ENCODE results near the gene ADAMTS4. TPM values are rescaled to one million over a fixed set of nuclear protein-coding genes. Genes with fewer than 3 reads are reported as not detected.
A peak's percentile ranks its signal among the peaks of the same experiment; 100 is the strongest.

Gene ADAMTS4
- total and polyA plus RNA-seq, 9 of the 15 experiments (the other 6 are each of a cell fraction or from before 2014, with no cell fraction given): 0.07 to 3.7 (median 0.41) TPM

- peak; percentile 93 to 99 (median 98) for TF ChIP-seq YY1 (IDR thresholded peaks at IDR 0.05; ENCODE audit: borderline replicate concordance in 1 of 3, control insufficient read depth in 1 of 3, extremely low read depth in 1 of 3, insufficient read depth in 3 of 3, insufficient read length in 1 of 3, insufficient replicate concordance in 2 of 3, low read depth in 1 of 3, low read length in 2 of 3)
- peak; percentile 96 for TF ChIP-seq MGA (IDR thresholded peaks at IDR 0.05)
- TF ChIP-seq PKNOX1 (IDR thresholded peaks at IDR 0.05): no peak
- TF ChIP-seq POLR2H (tag; IDR thresholded peaks at IDR 0.05; ENCODE audit: low read depth): peak; percentile 88
- no peak for TF ChIP-seq NCOA4 (IDR thresholded peaks at IDR 0.05; ENCODE audit: partially characterized antibody)
- peak; percentile 56; the same call in 1 of the 2 replicates for TF ChIP-seq ELF4 (CRISPR knock-in tag; IDR thresholded peaks at IDR 0.05)
- TF ChIP-seq ZNF280B (CRISPR knock-in tag; IDR thresholded peaks at IDR 0.05): no peak
- TF ChIP-seq CREB5 (CRISPR knock-in tag; IDR thresholded peaks at IDR 0.05): no peak
- peak in 1 of 2 experiments; percentile 77; a peak in 2 of 4 replicates for TF ChIP-seq RCOR1 (IDR thresholded peaks at IDR 0.05; ENCODE audit: borderline replicate concordance in 1 of 2, low read depth in 2 of 2, low read length in 2 of 2)
These were observed 21.5 kb downstream of the ADAMTS4 start, which contains the start of gene B4GALT3 (continued) for GRCh38 chr1:161177112-161177935.
